Pancreas (tissue), 10 donors: ENCODE data around the gene SH3D19. TPM values are rescaled to one million over a fixed set of nuclear protein-coding genes. Genes with fewer than 3 reads are reported as not detected.

Experiments
- ATAC-seq, 4 donors: fragments of 200-7000 bp; cut with Tn5 transposase; one replicate each; pipeline versions ENCODE4 v1.8.0 to v1.9.1; 2020; ENCODE audit warnings: mild to moderate bottlenecking in 4 of 4, moderate library complexity in 4 of 4
- DNase-seq, 6 donors: peaks; one replicate each; pipeline ENCODE4 v3.0.0-alpha.2; 2020
- FAIRE-seq: peaks from 2 replicates; lab custom pipeline; 2012; peaks lifted over from hg19 to GRCh38; lab: Jason Lieb, UNC
- H3K27ac ChIP-seq, 4 donors: fragments of 200-600 bp; sonication (generic); 1 replicate in 3 of 4; 2 replicates in 1 of 4; pipeline versions ENCODE4 v1.5.0 to v1.8.0; 2020
- H3K27me3 ChIP-seq, 4 donors: fragments of 200-600 bp; one replicate each; pipeline ENCODE4 v1.8.0; 2021
- H3K36me3 ChIP-seq, 3 donors: fragments of 200-600 bp; sonication (generic) in 1 of 3; one replicate each; pipeline versions ENCODE4 v1.5.0 to v1.8.0; 2020 to 2021
- H3K4me1 ChIP-seq, 3 donors: fragments of 200-600 bp; one replicate each; pipeline ENCODE4 v1.8.0; 2021
- H3K4me3 ChIP-seq, 4 donors: fragments of 200-600 bp; sonication (generic) in 2 of 4; one replicate each; pipeline versions ENCODE4 v1.5.0 to v1.8.0; 2020 to 2021
- H3K9me3 ChIP-seq, 4 donors: fragments of 200-600 bp; one replicate each; pipeline ENCODE4 v1.8.0; 2021
- WGBS, 2 donors: extraction: QIAGEN DNeasy Blood & Tissue Kit; methylation state at CpG; one replicate each; pipeline ENCODE4 v1.1.7; 2013; 5-methylcytosine and 5-hydroxymethylcytosine counted together
- intact Hi-C, 3 donors: fragments of 100-400 bp; cut with DNase I; formaldehyde crosslinking; loops; one replicate each; pipeline versions ENCODE4 v1.11.1 to v1.14.2; 2022
- polyA plus RNA-seq, 2 donors: library from polyadenylated mRNA; stranded (reverse); fragments of 200-250 nt; gene quantifications; one replicate each; pipeline ENCODE4 v1.2.3, GENCODE V29; 2013
- total RNA-seq, 6 donors: library from RNA; stranded (reverse); fragmentation: NEBNext Ultra II Directional in 4 of 6; extraction: Animal tissue kit (Norgen Biotek cat#: 25700) in 4 of 6; gene quantifications; one replicate each; pipeline versions ENCODE4 v1.2.1 to v1.2.4, GENCODE V29; 2021 to 2023
- TF ChIP-seq, protein P1 (sequence below), 4 donors: fragments of 200-600 bp; sonication (generic) in 3 of 4; IDR thresholded peaks; one replicate each; pipeline versions ENCODE4 v1.5.0 to v1.8.0; 2021; ENCODE audit warnings: antibody characterized with exemption in 4 of 4
- donor health status: healthy with polysubstance abuse.
- donor health status: DM: no; HTN: no; CAD: no; lungs with moderate emphysema.
- donor health status: DM: no; HTN: no; CAD: no.
- donor health status: control.
- donor health status: control.
- donor health status: Bipolar disorder and iron deficiency.
- donor health status: DM: yes; HTN: yes; CAD: no.
- donor health status: DM: no; HTN: no; CAD: no.
- donor health status: DM: no; HTN: no; CAD: no.
- donor health status: DM: yes; HTN: yes; CAD: no.

SH3D19 gene
- total and polyA plus RNA-seq, 8 donors, result 11.9 to 34.5 (median 12.9) TPM

DNA sequence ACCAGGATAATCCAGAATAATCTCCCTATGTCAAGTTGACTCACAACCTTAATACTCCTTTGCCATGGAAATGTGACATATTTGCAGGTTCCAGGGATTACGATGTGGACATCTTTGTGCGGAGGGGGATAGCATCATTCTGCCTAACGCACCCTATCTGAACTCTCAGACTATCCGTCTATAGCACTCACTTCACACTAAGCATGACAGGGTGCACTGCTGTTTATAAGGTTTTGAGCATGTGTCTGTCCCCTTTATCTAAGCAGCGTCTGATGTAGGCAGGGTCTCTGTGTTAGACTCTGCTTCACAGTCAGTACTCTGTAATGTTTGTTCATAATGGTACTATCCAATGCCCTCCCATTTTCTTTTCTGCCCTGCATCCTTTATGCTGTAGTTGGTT is 91.8 kb downstream of the SH3D19 start:
- TF ChIP-seq, protein P1, sequence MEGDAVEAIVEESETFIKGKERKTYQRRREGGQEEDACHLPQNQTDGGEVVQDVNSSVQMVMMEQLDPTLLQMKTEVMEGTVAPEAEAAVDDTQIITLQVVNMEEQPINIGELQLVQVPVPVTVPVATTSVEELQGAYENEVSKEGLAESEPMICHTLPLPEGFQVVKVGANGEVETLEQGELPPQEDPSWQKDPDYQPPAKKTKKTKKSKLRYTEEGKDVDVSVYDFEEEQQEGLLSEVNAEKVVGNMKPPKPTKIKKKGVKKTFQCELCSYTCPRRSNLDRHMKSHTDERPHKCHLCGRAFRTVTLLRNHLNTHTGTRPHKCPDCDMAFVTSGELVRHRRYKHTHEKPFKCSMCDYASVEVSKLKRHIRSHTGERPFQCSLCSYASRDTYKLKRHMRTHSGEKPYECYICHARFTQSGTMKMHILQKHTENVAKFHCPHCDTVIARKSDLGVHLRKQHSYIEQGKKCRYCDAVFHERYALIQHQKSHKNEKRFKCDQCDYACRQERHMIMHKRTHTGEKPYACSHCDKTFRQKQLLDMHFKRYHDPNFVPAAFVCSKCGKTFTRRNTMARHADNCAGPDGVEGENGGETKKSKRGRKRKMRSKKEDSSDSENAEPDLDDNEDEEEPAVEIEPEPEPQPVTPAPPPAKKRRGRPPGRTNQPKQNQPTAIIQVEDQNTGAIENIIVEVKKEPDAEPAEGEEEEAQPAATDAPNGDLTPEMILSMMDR (IDR thresholded peaks at IDR 0.05), result no peak
- H3K27me3 ChIP-seq, result no peaks in the 10 kb centered on the region
- H3K36me3 ChIP-seq, result no peaks in the 10 kb centered on the region
- ATAC-seq (no peak), FAIRE-seq (no peak), DNase-seq (no peak)
- no peak overlapping the region for H3K4me3 ChIP-seq
- no peaks in the 10 kb centered on the region for H3K4me1 ChIP-seq
- no peak overlapping the region for H3K27ac ChIP-seq
- WGBS, 2 donors, result 96 to 98% methylated on average over 5 of the region's 5 CpGs
- H3K9me3 ChIP-seq, result no peaks in the 10 kb centered on the region
- intact Hi-C loops, result no loop called here

DNA sequence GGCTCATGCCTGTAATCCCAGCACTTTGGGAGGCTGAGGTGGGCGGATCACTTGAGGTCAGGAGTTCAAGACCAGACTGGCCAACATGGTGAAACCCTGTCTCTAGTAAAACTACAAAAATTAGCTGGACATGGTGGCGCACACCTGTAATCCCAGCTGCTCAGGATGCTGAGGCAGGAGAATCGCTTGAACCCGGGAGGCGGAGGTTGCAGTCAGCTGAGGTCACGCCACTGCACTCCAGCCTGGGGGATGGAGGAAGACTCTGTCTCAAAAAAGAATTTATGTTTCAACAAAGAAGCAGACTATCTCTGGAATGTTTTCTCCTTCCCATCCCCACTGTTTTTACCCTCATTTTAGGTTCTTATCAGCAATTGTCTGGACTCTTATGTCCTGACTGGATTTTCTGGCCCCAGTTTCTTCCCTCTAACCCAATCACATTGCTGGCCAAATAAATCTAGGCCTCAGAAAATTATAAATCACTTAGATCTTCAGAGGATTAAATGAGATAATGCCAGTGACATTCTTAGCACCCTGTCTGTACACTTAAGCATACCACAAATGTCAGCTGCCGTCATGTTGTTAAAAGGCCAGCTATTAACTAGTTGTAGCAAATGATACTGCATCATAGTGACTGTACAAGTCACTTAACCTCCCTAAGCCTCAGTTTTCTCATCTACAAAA is 93.3 kb downstream of the SH3D19 start:
- Histone ChIP-seq H3K27ac (no peak overlapping the region), H3K27me3 (no peaks in the 10 kb centered on the region), H3K36me3 (no peaks in the 10 kb centered on the region), H3K9me3 (no peaks in the 10 kb centered on the region), H3K4me1 (peaks cover 0 to 7% (median 6%) of the 10 kb centered on the region in 3 donors), H3K4me3 (no peak overlapping the region)
- FAIRE-seq, result no peak
- 95 to 98% methylated on average over 7 of the region's 7 CpGs for WGBS, 2 donors
- intact Hi-C loops, result no loop called here
- TF ChIP-seq, protein P1 (IDR thresholded peaks at IDR 0.05), result no peak
- ATAC-seq, result no peak
- DNase-seq, result no peak

DNA sequence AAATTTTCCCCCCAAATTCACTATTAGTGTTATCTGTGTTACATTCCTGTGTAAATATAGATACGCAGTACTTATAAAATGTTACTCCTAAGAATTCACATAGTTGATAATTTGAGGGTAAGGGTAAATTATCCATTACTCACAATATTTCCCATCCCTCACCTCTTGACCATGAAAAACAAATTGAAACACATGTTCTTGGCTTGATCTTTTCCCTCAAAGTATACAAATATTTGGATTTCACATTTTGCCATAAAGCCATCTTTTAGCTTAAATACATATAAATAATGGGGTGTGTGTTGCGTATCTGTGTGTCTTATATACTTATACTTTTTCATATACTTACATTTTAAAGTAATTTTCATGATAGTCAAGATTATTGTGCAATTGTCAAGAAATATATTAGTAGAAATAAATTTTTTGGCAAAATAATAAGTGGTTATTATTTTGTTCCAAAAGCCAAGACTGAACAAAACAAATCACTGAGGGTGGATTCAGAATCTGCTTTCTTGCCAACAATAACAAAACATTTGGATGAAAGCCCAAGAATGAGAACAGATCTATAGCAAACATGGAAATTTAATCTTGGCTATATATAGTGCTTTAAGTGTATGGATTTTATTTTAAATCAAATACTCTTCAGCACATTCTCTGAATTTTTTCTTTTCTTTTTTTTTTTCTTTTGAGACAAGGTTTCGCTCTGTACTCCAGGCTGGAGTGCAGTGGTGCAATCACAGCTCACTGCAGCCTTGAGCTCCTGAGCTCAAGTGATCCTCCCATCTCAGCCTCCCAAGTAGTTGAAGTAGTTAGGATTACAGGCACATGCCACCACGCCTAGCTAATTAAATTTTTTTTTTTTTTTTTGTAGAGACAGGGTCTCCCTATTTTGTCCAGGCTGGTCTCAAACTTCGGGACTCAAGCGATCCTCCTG is 97.0 kb downstream of the SH3D19 start:
- Histone ChIP-seq H3K4me1 (peaks cover 0 to 7% (median 6%) of the 10 kb centered on the region in 3 donors), H3K27me3 (no peaks in the 10 kb centered on the region), H3K27ac (peak overlapping the region in 1 of 4 donors; percentile 36), H3K36me3 (no peaks in the 10 kb centered on the region), H3K9me3 (no peaks in the 10 kb centered on the region), H3K4me3 (no peak overlapping the region)
- WGBS, 2 donors, result 79 to 81% methylated on average over 6 of the region's 6 CpGs
- FAIRE-seq (no peak), DNase-seq (no peak), ATAC-seq (peak in 2 of 4 donors; percentile 8 to 11)
- intact Hi-C loops, result no loop called here
- TF ChIP-seq, protein P1 (IDR thresholded peaks at IDR 0.05), result no peak

DNA sequence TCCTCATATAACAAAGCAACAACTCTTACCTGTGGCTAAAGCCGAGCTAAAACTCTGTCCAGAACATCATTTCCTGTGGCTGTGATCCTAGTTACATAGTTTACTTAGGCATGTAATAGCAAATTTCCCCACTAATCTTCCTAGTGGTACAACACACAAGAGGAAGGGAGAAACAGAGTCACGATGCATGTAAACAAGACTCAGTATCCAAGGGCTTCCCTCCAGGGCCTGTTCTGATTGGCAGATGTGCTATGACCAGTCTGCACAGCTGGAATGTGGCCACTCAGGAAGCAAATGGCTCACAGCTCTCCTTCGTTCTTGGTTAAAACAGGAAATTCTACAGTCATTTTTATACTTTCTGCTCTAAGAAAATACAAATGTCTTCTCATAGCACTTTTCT is 97.7 kb downstream of the SH3D19 start:
- H3K27ac ChIP-seq, result peak overlapping the region in 1 of 4 donors; percentile 36
- FAIRE-seq (no peak), DNase-seq (no peak), ATAC-seq (peak in 3 of 4 donors; percentile 72 to 76 (median 75))
- H3K4me1 ChIP-seq, result peaks cover 0 to 7% (median 6%) of the 10 kb centered on the region in 3 donors
- no peak overlapping the region for H3K4me3 ChIP-seq
- WGBS, 2 donors, result 32 to 59% methylated on average over 3 of the region's 3 CpGs
- H3K27me3 ChIP-seq, result no peaks in the 10 kb centered on the region
- intact Hi-C loops, result no loop called here
- TF ChIP-seq, protein P1 (IDR thresholded peaks at IDR 0.05), result no peak
- H3K36me3 ChIP-seq, result no peaks in the 10 kb centered on the region
- H3K9me3 ChIP-seq, result no peaks in the 10 kb centered on the region
